GM12878 (cell line): ENCODE measurements around the gene TSPAN11.

Source experiments
- CBX3 ChIP-seq: fragments of 200-600 bp; sonication (generic); IDR thresholded peaks from 2 replicates; pipeline ENCODE4 v1.6.1; 2016; ENCODE audit warnings: low read depth, borderline replicate concordance
- CTCF ChIP-seq, 3 experiments: IDR thresholded peaks in 2 of 3; conservative IDR thresholded peaks in 1 of 3; 2 replicates each; pipeline ENCODE4 v1.5.1; 2011; ENCODE audit warnings: low read depth in 3 of 3, low read length in 3 of 3, mild to moderate bottlenecking in 3 of 3, control low read depth in 2 of 3, moderate library complexity in 2 of 3, inconsistent platforms in 1 of 3, mixed read lengths in 1 of 3; ENCODE audit not compliant: control insufficient read depth in 2 of 3, insufficient read depth in 1 of 3; ENCODE audit errors: extremely low read depth in 1 of 3
- E2F4 ChIP-seq: IDR thresholded peaks from 2 replicates; pipeline ENCODE4 v1.6.1; 2012; ENCODE audit warnings: low read depth, low read length, improper control_type of control experiment
- EZH2 ChIP-seq: IDR thresholded peaks from 2 replicates; pipeline ENCODE4 v1.6.1; 2012; ENCODE audit warnings: low read depth, mild to moderate bottlenecking, control low read depth, inconsistent platforms, low read length, borderline replicate concordance; ENCODE audit not compliant: control insufficient read depth
- GABPA ChIP-seq: IDR thresholded peaks from 2 replicates; pipeline ENCODE4 v1.6.1; 2014; ENCODE audit warnings: antibody characterized with exemption, low read depth, mild to moderate bottlenecking, inconsistent platforms
- MAX ChIP-seq: IDR thresholded peaks from 2 replicates; pipeline ENCODE4 v1.6.1; 2012; ENCODE audit warnings: low read depth, low read length, improper control_type of control experiment
- NR2C2 ChIP-seq: IDR thresholded peaks from 2 replicates; pipeline ENCODE4 v1.6.1; 2011; ENCODE audit warnings: borderline replicate concordance, low read depth; ENCODE audit not compliant: control insufficient read depth, insufficient read length
- NRF1 ChIP-seq: conservative IDR thresholded peaks from 2 replicates; pipeline ENCODE4 v1.6.1; 2011; ENCODE audit warnings: mild to moderate bottlenecking, low read depth, low read length, improper control_type of control experiment
- POLR2A ChIP-seq: IDR thresholded peaks from 2 replicates; pipeline ENCODE4 v1.6.1; 2011; ENCODE audit warnings: low read depth, mild to moderate bottlenecking, low read length
- RCOR1 ChIP-seq: conservative IDR thresholded peaks from 2 replicates; pipeline ENCODE4 v1.6.1; 2012; ENCODE audit warnings: low read depth, low read length, improper control_type of control experiment
- TAF1 ChIP-seq: IDR thresholded peaks from 2 replicates; pipeline ENCODE4 v1.6.1; 2011; ENCODE audit warnings: mild to moderate bottlenecking, low read depth, low read length, borderline replicate concordance
- ZNF274 ChIP-seq: IDR thresholded peaks from one replicate; pipeline ENCODE4 v1.8.0; 2011; ENCODE audit not compliant: insufficient read length, insufficient read depth

GRCh38 chr12:31000751-31001150 lies 74.2 kb downstream of the TSPAN11 start:
- no peak for TF ChIP-seq POLR2A
- no peak for TF ChIP-seq EZH2
- no peak for TF ChIP-seq MAX
- TF ChIP-seq NRF1, result no peak
- TF ChIP-seq TAF1, result no peak
- no peak for TF ChIP-seq CTCF (IDR thresholded peaks at IDR 0.05 in 2 of 3, conservative IDR thresholded peaks at IDR 0.05 in 1 of 3; ENCODE audit: control insufficient read depth in 2 of 3, extremely low read depth in 1 of 3, insufficient read depth in 1 of 3, low read depth in 3 of 3, low read length in 3 of 3)
- TF ChIP-seq GABPA, result no peak
- TF ChIP-seq ZNF274, result no peak
- no peak for TF ChIP-seq RCOR1
- TF ChIP-seq E2F4, result no peak
- TF ChIP-seq NR2C2, result no peak
- no peak for TF ChIP-seq CBX3
